ENCODE data around the gene PLXNB1.

GRCh38 chr3:48426401-48426909, 3.4 kb downstream of the PLXNB1 start:
- no peak for TF ChIP-seq CTCF (conservative IDR thresholded peaks at IDR 0.05 in 1 of 2, IDR thresholded peaks at IDR 0.05 in 1 of 2; ENCODE audit: extremely low read depth in 1 of 2, insufficient read depth in 1 of 2, low read depth in 1 of 2, low read length in 2 of 2)
- no peak for TF ChIP-seq EZH2 (IDR thresholded peaks at IDR 0.05; ENCODE audit: borderline replicate concordance, low read length)

All from mammary epithelial cell (primary cell).